GM21717 (cell line): ENCODE measurements around the gene KLKB1.
"Not testable (repeated sequence)": the region's sequence is repeated elsewhere in the genome, so short reads cannot be mapped to it uniquely, and the experiment has no call there.

Experiments used
- ATAC-seq: cut with Tn5 transposase; IDR thresholded peaks from one replicate; pipeline ENCODE4 v1.9.1; 2021; ENCODE audit warnings: mild to moderate bottlenecking, moderate library complexity; ENCODE audit not compliant: unreplicated experiment

KLKB1 gene

DNA sequence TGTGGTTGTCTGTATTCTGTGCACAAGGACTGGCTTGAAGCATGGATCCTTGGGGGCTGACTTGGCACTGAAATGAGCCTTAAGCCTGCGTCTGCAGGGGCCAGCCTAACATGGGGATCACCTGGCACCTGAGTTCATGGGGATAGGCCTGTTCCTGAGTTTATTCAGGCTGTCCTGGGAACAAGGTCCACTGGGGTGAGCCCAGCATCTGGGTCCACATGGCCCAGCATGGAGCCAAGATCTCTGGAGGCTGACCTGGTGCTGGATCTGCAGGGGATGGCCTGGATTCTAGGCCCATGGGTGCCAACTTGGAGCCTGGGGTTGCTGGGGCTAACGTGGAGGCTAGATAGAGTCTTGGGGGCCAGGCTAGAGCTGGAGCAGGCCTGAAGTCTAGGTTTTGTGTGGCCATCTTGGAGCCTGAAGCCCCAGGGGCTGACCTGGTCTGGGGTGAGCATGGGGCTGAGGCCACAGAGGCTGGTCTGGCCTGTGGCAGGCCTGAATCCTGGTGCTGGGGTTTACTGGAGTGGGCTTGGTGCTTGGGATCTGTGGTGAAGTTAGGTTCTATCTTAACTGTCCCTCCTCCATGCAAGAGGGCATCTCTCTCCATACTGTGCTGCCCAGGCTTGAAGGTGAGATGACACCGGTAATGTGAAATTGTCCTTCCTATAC lies 652 bp upstream of the KLKB1 start:
- no peak for ATAC-seq

DNA sequence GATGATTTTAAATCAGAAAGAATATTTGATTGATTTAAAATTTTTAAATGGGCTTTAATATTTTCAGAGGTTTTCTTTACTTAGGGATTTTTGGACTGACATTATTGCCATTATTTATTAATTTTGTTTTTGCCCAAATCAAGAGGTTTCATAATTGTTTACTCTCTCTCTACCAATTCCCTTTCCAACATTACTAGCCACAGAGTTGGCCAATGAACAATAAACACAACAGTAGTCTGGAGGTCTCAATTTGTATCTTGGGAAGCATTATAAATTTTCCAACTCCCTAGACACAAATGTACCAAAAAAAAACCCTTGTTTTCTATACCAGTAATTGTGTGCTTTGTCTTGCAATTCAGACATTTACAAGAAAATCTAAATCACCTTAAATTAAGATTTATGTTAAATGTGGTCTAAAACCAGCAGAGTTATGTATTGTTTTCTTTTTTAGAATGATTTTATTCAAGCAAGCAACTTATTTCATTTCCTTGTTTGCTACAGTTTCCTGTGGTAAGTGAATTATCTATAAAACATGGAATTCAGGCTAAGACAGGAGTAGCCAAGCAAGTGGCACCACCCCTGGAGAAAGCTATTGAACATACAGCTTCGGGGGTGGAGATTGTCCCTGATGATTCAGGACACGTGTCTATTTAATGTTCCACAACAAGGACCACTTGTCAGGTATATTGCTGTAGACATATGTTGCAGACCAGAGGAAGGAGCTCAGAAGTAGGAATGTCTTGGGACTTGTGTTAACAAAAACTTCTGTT lies 622 bp downstream of the KLKB1 start:
- no peak for ATAC-seq

DNA sequence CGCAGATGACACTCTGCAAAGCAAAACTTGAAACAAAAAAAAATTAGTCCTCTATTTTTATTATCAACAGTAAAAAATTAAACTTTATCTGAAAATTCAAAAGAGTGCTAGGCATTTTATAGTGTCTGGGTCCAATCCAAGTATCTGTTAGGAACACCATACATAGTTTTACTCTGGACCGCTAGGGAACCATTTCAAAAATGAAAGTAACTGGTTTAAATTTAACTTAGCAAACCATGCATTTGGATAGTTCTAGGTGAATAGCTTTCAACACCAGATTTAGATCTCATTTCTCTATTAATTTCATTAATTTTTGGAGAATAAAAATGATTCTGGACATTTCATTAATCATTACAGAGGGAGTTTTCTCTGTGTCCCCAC lies 1.2 kb downstream of the KLKB1 start:
- no peak for ATAC-seq

DNA sequence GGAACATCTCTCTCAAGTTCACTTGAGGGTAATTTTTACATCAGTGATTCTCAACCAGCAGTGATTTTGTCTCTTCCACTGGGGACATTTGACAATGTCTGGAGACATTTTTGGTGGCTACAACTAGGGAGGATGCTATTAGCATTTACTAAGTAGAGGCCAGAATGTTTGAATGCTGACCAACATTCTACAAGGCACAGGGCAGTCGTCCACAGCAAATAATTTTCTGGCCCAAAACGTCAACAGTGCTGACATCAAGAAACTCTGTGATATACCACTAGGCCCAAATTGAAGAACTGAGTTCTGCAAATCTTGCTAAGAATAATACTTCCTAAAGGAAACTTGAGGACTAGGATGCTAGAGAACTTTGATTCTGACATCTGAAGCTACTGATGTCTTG lies 7.1 kb downstream of the KLKB1 start:
- ATAC-seq = no peak

DNA sequence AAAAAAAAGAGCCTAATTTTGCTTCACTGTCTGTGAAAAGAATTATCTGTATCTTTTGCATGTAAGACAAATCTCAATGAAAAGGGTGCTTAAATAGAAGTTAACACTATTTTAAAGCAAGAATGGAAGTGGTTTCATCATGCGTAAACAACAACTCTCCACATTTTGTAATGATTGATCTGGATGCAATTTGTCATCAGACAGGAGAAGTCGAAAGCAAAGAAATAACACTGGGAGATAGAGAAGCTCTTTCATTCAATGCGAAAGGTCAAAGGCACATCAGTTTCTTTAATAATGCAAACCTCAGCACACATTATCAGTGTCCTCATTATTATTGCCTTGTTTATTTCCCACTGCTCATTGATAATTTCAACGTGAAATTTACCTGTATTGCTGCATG lies 8.8 kb downstream of the KLKB1 start:
- ATAC-seq = no peak

DNA sequence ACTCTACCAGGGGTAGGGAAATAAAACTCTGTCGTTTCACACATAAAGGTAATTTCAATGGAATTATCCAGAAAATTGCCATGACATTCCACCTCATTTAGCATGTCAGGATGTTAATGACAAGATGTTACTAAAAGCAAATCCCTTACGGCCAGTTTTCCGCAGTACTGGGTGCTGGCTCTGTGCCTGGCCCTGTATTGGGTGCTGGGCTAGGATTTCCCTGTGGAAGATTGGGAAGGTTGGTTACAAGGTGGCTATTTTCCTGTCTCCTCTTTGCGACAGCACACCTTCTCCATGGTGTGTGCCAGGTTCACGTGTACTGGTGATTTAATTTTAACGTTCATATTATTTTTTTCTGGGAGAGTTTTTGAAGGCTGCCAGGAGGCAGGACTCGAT lies 13.1 kb downstream of the KLKB1 start:
- no peak for ATAC-seq

DNA sequence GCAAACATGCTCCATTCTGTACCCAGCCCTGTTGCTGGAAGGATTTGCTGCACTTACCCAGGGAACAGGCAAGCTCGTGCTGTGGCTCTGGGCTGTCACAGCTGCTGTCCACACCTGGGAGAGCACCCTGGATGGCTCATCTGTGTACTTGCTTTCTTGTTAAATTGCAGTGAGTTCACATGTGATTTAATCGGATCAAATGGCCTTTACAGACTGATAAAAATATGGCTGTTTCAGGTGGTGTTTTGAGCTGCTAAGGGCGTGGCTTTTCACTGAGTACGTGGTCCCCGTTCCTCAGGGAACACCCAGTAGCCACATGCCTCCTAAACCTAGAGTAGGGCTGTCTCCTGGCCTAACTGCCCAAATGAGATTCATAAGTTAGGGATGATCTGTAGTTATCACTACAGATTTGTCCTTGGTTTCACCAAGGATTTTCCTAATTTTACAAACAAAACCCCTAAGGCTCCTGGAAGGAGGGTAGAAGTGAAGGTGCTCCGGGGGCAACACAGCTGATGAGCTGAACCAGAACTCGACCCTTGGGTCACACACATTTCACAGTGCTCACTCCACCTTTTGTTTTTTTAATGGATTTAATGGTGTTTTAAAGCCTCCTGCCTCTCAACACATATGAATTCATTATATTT lies 13.7 kb downstream of the KLKB1 start:
- no peak for ATAC-seq

DNA sequence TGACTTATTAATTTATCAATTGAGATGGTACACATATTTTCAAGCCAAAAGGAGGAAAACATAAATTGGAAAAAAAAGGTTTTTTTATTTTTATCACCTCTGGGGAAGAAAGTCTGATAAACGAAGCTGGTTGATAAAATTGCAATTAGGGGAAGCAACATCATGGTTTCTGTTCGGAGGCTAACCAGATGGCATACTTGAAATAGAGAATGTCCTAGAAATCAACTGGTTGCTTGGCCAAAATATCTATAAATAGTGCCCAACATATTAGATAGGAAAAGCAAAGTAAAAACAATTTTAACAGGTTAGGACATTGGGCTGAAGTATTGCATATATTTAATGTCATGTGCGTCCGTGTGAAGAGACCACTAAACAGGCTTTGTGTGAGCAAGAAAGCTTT lies 14.3 kb downstream of the KLKB1 start:
- no peak for ATAC-seq

DNA sequence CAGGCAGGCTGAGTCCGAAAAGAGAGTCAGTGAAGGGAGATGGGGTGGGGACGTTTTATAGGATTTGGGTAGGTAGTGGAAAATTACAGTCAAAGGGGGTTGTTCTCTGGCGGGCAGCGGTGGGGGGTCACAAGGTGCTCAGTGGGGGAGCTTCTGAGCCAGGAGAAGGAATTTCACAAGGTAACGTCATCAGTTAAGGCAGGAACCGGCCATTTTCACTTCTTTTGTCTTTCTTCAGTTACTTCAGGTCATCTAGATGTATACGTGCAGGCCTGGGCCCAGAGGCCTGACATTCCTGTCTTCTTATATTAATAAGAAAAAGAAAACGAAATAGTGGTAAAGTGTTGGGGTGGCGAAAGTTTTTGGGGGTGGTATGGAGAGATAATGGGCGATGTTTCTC lies 14.7 kb downstream of the KLKB1 start:
- not testable (repeated sequence) for ATAC-seq

DNA sequence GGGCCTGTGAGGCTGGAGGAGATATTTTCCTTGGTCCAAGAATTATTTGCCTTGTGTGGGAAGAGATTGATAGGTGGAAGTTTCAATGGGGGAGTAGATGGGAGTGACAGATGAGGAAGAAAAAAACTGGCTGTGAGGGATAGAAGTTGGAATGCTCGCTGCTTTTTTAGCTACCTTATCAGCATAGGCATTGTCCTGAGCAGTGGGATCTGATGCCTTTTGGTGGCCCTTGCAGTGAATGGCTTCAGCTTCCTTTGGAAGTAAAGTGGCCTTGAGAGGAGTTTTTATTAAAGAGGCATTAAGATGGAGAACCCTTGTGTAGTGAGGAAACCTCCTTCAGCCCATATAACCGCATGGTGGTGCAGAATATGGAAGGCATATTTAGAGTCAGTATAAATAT lies 16.0 kb downstream of the KLKB1 start:
- ATAC-seq = no peak

DNA sequence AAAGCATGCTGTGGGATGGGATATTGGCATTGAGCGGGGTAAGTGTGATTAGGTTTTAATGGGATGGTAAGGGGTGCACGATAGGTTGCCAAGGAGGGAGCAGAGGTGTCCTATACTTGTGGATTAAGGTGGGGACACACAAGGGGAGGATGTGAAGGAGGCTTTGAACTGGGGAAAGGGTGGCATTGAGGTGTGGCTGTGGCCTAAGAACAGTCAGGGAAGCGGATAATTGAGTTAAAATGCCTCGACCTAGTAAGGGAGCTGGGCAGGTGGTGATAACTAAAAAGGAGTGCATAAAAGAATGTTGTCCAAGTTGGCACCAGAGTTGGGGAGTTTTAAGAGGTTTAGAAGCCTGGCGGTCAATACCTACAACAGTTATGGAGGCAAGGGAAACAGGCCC lies 17.5 kb downstream of the KLKB1 start:
- no peak for ATAC-seq

DNA sequence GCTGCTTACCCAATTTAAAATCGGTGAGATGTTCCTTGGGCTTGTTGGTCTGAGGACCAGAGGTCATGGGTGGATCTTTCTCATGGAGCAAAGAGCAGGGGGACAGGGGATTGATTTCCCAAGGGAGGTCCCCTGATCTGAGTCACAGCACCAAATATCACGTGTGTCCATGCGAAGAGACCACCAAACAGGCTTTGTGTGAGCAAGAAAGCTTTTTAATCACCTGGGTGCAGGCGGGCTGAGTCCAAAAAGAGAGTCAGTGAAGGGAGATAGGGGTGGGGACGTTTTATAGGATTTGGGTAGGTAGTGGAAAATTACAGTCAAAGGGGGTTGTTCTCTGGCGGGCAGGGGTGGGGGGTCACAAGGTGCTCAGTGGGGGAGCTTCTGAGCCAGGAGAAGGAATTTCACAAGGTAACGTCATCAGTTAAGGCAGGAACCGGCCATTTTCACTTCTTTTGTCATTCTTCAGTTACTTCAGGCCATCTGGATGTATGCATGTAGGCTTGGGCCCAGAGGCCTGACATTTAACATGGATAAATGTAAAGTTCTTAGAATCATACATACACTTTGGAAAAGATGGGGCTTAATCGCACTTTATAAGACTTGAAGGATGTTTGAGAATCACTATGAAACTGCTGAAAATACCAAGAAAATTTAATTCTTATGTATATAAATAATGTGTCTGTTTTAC lies 19.9 kb downstream of the KLKB1 start:
- not testable (repeated sequence) for ATAC-seq

DNA sequence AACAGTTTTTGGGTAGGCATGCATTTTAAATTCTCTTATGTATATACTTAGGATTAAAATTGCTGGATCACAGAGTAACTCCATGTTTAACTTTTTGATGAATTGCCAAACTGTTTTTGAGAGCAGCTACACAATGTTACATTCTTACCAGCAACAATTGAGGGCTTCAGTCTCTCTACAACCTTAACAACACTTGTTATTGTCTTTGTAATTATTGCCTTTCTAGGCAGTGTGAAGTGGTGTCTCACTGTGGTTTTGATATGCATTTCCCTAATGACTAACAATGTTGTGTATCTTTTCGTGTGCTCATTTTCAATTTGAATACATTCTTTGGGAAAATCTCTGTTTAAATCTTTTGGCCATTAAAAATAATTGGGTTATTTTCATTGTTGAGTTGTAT lies 21.3 kb downstream of the KLKB1 start:
- no peak for ATAC-seq

DNA sequence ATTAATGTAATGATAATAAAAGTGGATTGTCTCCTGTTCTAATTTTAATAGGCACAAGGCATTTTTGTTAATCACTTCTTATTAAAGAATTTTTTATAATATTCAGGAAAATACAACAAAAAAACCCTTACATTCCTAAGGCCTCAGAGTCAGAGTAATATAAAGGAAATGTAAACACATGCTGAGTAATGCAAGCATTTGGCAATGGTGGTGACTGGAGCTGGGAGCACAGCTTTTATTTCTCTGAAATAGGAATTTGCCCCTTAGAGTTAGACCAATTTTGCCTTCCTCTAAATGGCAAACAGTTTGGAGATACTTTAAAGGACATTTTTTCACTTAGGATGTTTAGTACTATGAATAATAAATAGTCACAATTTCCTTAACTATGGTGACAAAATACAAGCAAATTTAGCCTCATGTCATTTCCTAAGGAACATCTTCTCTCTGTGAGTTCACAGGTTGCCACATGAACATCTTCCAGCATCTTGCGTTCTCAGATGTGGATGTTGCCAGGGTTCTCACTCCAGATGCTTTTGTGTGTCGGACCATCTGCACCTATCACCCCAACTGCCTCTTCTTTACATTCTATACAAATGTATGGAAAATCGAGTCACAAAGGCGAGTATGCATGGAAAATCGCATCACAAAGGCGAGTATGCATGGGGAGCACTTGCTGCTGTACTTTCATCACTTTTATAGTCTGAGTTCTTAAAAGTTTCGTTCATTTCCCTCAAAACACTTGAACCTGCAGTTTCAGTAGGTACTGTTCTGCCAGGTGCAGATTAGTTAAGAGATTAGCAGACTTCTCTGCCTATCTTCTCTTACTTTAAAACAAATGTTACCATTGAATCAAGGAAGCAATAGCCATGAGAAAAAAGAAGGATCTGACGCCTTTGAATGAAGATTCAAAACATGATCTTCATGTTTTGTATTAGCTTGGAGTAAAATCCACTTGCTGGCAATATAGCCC lies 22.8 kb downstream of the KLKB1 start:
- no peak for ATAC-seq

DNA sequence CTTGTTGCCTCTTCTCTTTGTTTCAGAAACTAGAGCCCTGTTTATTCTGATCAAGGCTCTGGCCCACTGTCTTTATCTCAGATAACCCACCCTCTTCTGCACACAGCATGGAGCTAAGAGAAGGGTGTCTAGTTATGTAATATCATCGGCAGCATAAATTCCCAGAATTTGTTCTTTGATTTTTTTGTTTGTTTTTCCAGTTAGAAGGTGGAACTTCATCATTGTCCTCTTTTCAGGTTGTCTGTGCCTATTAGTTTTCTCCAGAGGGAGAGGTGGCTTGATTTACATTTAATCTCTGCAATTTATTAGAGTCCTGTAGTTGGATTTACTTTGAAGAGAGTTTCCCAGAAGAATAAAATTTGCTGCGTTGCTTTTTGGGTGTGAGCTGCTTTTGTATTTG lies 23.5 kb downstream of the KLKB1 start:
- no peak for ATAC-seq

DNA sequence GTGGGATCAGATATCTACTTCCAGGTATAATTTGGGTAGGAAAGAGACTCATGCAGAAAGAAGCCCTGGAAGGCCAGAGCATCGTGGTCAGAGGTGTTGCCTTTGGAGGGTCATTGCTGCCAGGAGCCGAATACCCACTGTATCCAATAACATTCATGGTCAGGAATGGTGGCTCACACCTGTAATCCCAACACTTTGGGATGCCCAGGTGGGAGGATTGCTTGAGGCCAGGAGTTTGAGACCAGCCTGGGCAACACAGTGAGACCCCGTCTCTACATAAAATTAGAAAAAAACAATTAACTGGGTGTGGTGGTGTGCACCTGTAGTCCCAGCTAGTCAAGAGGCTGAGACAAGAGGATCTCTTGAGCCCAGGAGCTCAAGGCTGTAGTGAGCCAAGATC lies 27.8 kb downstream of the KLKB1 start:
- no peak for ATAC-seq

DNA sequence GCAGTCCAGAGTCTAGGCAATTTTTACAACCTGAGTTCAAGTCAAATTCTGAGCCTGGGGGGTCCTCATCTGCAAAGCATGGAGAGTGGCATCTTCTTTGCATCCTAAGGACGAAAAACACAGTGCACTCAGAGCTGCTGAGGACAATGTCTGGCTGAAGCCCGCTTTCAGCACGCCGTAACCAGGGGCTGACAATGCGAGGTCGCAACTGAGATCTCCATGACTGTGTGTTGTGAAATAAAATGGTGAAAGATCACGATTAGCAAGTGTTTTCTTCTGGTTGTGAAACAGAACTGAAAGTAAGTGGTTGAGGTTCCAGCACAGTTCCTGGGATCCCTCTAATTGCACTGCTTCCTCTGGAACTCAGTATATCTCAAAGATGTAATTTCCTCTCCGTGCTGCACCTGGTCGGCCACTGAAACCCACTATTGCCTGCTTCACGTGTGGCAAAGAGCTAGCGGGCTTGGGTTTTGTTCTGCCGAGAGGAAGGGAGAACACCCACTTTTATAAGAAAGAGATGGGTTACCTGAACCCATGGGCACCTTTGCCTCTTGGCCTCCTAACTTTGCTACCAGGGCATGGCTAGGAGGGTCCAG lies 31.0 kb downstream of the KLKB1 start:
- no peak for ATAC-seq

DNA sequence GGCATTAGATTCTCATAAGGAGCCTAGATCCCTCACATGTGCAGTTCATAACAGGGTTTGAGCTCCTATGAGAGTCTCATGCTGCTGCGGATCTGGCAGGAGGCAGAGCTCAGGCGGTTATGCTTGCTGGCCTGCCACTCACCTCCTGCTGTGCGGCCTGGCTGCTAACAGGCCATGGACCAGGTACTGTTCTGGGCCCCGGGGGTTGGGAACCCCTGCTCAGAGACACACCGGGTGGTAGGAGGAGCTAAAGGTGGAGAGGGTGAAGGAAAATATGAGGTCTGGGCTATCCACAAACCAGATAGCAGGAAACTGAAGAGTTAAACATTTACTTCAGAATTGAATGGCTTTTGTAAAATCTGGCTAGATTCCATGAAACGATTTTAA lies 32.8 kb downstream of the KLKB1 start:
- no peak for ATAC-seq

DNA sequence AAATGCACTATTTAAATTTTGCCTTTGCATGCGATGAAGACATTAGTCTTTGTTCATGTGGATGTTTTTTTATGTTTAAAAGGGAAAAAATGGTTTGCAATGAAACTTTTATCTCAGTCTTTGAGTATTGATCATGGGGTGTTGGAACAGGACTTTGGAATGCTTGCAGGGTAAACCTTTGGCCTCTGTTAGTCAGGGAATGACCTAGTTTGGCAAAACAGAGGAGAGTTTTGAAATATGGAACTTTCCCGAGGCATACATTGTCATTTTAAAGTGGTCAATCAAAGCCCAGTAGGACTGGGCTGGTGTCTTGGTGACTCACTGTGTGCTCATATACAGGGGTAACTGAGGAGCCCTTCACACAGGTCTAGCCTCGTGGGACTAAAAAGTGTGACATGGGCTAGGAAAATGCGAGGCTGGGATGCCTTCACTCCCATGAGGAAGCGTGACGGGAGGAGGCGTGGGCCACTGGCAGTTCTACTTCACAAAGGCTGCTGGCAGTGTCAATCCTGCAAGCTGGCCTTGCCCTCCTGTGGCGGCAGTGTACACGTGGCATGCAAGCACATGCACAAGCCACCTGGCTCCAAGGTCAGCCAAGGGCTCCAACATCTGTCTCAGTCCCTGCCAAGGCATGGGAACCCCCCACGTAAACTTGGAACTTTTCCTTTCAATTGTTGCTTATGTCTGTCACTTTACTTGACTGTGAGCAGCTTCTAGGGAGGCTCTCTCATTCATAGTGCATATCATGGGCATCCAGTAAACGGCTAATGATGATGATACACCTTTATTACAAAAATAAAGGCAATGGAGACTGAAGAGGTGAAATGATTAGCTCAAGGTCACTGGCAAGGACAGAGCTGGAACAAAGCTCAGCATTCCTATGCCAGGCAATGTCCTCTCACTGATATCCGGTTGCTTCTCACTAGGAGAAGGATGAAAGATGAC lies 33.5 kb downstream of the KLKB1 start:
- no peak for ATAC-seq
